Measurements from ENCODE around the gene SPTB.

GRCh38 chr14:64826845-64827244 lies 52.9 kb downstream of the SPTB start:
- TF ChIP-seq CTCF (IDR thresholded peaks at IDR 0.05; ENCODE audit: low read depth, low read length) (peak; percentile 23), POLR2A (IDR thresholded peaks at IDR 0.05; ENCODE audit: extremely low read depth, insufficient read length) (no peak)
